Measurements from ENCODE around the gene SCRT2. TPM values are rescaled to one million over a fixed set of nuclear protein-coding genes. Genes with fewer than 3 reads are reported as not detected.

The SCRT2 gene
- total and polyA plus RNA-seq, 2 of the 8 experiments (the other 6 are each of a cell fraction or from before 2014, with no cell fraction given) = 0.12 to 0.34 TPM

- Histone ChIP-seq H3K9me3 (ENCODE audit: insufficient read depth in 2 of 2, low read depth in 1 of 2, low read length in 1 of 2) (no peaks in the 10 kb centered on the region), H3K79me2 (ENCODE audit: control insufficient read depth in 1 of 2, insufficient read depth in 2 of 2, low read length in 2 of 2) (no peaks in the 10 kb centered on the region), H2BK12ac (ENCODE audit: low read depth, low read length) (0 out of 2 replicates have a peak overlapping the region, but pooled peaks have one; percentile 69), H3K79me1 (ENCODE audit: low read depth, low read length) (no peaks in the 10 kb centered on the region), H3K4ac (replicated peaks; ENCODE audit: insufficient read length, low read depth, low read length) (no peak overlapping the region), H3K27me3 (replicated peaks in 1 of 4; ENCODE audit: control insufficient read depth in 3 of 4, extremely low read depth in 1 of 4, insufficient read depth in 3 of 4, low read length in 3 of 4) (peaks cover 0 to 7% (median 0%) of the 10 kb centered on the region in 4 experiments; a peak in 3 of 7 replicates), H3K36me3 (ENCODE audit: control insufficient read depth in 2 of 4, insufficient read depth in 4 of 4, low read length in 3 of 4) (peaks cover 4 to 11% (median 8%) of the 10 kb centered on the region in 4 experiments; a peak in 7 of 8 replicates), H4K8ac (ENCODE audit: extremely low read depth, insufficient read depth, low read length) (peak overlapping the region; percentile 81; the same call in 1 of the 2 replicates), H4K5ac (ENCODE audit: insufficient read length, low read depth, low read length) (peak overlapping the region; percentile 32), H3K4me2 (ENCODE audit: insufficient read depth in 1 of 2, low read depth in 2 of 2, low read length in 2 of 2) (peak overlapping the region; percentile 73 to 85), H3K27ac (ENCODE audit: low read depth, low read length) (no peak overlapping the region), H3K23me2 (ENCODE audit: low read depth, low read length) (peaks cover 10% of the 10 kb centered on the region; the same call in 1 of the 2 replicates), H3K4me3 (ENCODE audit: extremely low read depth in 1 of 4, insufficient read depth in 2 of 4, low read depth in 3 of 4, low read length in 4 of 4) (peak overlapping the region; percentile 37 to 72 (median 68)), H3K56ac (replicated peaks; ENCODE audit: insufficient read length, low read depth, low read length) (peak overlapping the region; percentile 22), H2AFZ (ENCODE audit: low read length) (peak overlapping the region; percentile 68; the same call in 1 of the 2 replicates), H2AK5ac (ENCODE audit: low read depth, low read length) (no peak overlapping the region), H4K20me1 (replicated peaks in 1 of 2; ENCODE audit: control insufficient read depth in 1 of 2, insufficient read depth in 2 of 2, low read length in 2 of 2) (peaks cover 0 to 4% of the 10 kb centered on the region in 2 experiments), H4K91ac (replicated peaks; ENCODE audit: insufficient read length, low read length) (peak overlapping the region; percentile 49), H3K14ac (ENCODE audit: insufficient read length) (no peak overlapping the region), H2BK120ac (replicated peaks; ENCODE audit: low read depth, low read length) (no peak overlapping the region), H3K18ac (ENCODE audit: extremely low read depth, low read length) (peak overlapping the region; percentile 86; the same call in 1 of the 2 replicates), H2BK5ac (ENCODE audit: low read depth, low read length) (no peak overlapping the region), H3K4me1 (replicated peaks in 1 of 4; ENCODE audit: control insufficient read depth in 3 of 4, insufficient read depth in 4 of 4, low read length in 3 of 4) (peaks cover 11 to 18% (median 13%) of the 10 kb centered on the region in 4 experiments), H2BK20ac (ENCODE audit: low read length) (no peak overlapping the region), H3K9ac (replicated peaks in 1 of 4; ENCODE audit: extremely low read depth in 1 of 4, low read depth in 3 of 4, low read length in 3 of 4) (peak overlapping the region; percentile 38 to 65 (median 56); a peak in 6 of 7 replicates), H3K23ac (ENCODE audit: insufficient read length) (no peak overlapping the region), H2BK15ac (ENCODE audit: low read length) (peak overlapping the region; percentile 84; the same call in 1 of the 2 replicates)
- 14% methylated on average over 23 of the region's 36 CpGs; no CpG with 5 or more reads in 1 of the 2 experiments for WGBS, 2 experiments (ENCODE audit: extremely low coverage in 1 of 2, insufficient coverage in 1 of 2, insufficient read length in 1 of 2, insufficient replicate concordance in 2 of 2, low coverage in 1 of 2, low lambda C conversion rate in 2 of 2, missing lambda C conversion rate in 1 of 2)
- ChIA-PET CTCF (ENCODE audit: partially characterized antibody) (interaction anchor here (0.9 to 11.0 kb wide), 8 partner anchors 9 to 143 kb away, joined by 3 to 157 read pairs (median 8); no protein-coding TSS in a partner anchor), POLR2A (ENCODE audit: partially characterized antibody) (interaction anchor here (1.2 to 2.9 kb wide), 3 partner anchors 10 to 109 kb away, joined by 3 to 19 read pairs (median 4); partner anchors contain the start of gene CSNK2A1)
- no peak for DNase-seq (ENCODE audit: low read depth in 1 of 2, low spot score in 2 of 2)
- no peak for FAIRE-seq
- TF ChIP-seq TCF12 (IDR thresholded peaks at IDR 0.05; ENCODE audit: low read depth, low read length) (no peak), FOSL1 (IDR thresholded peaks at IDR 0.05; ENCODE audit: insufficient read depth, low read depth, low read length) (no peak), POU5F1 (IDR thresholded peaks at IDR 0.05; ENCODE audit: low read depth, low read length) (no peak), KDM1A (IDR thresholded peaks at IDR 0.05; ENCODE audit: borderline replicate concordance, low read length) (peak; percentile 95), EP300 (IDR thresholded peaks at IDR 0.05; ENCODE audit: borderline replicate concordance in 1 of 2, low read depth in 2 of 2, low read length in 2 of 2) (no peak), SAP30 (IDR thresholded peaks at IDR 0.05; ENCODE audit: insufficient read depth, insufficient replicate concordance, low read length) (no peak), SIRT6 (IDR thresholded peaks at IDR 0.05; ENCODE audit: low read length) (no peak)
- TF ChIP-seq, protein P1, sequence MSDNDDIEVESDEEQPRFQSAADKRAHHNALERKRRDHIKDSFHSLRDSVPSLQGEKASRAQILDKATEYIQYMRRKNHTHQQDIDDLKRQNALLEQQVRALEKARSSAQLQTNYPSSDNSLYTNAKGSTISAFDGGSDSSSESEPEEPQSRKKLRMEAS (IDR thresholded peaks at IDR 0.05) = peak; percentile 65
- TF ChIP-seq, protein P2, sequence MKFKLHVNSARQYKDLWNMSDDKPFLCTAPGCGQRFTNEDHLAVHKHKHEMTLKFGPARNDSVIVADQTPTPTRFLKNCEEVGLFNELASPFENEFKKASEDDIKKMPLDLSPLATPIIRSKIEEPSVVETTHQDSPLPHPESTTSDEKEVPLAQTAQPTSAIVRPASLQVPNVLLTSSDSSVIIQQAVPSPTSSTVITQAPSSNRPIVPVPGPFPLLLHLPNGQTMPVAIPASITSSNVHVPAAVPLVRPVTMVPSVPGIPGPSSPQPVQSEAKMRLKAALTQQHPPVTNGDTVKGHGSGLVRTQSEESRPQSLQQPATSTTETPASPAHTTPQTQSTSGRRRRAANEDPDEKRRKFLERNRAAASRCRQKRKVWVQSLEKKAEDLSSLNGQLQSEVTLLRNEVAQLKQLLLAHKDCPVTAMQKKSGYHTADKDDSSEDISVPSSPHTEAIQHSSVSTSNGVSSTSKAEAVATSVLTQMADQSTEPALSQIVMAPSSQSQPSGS (IDR thresholded peaks at IDR 0.05; ENCODE audit: low read length) = no peak
These were observed 22.9 kb downstream of the SCRT2 start for GRCh38 chr20:652615-653109.
